WTC11 (cell line): ENCODE measurements around the gene CLMP. TPM values are rescaled to one million over a fixed set of nuclear protein-coding genes. Genes with fewer than 3 reads are reported as not detected.

Source experiments
- ATAC-seq: fragments of 200-7000 bp; cut with Tn5 transposase; 2 replicates; pipeline ENCODE4 v1.10.0; 2021; ENCODE audit warnings: mild to moderate bottlenecking, moderate library complexity
- CTCF ChIA-PET: fragments of 300-600 bp; sonication (Branson Sonifier 250); formaldehyde crosslinking; loops from one replicate; lab custom pipeline; 2021; ENCODE audit warnings: antibody characterized with exemption; lab: Charles Lee
- POLR2A ChIA-PET: fragments of 350-600 bp; sonication (Branson Sonifier 250); formaldehyde crosslinking; loops from one replicate; lab custom pipeline; 2021; ENCODE audit warnings: antibody characterized with exemption; lab: Charles Lee
- DNase-seq: peaks from one replicate; pipeline ENCODE4 v3.0.0; 2021; ENCODE audit warnings: low spot score
- H3K27ac Mint-ChIP-seq: 2 replicates; pipeline ENCODE4 v1.8.0; 2021; ENCODE audit warnings: mixed read lengths
- H3K27me3 Mint-ChIP-seq: 2 replicates; pipeline ENCODE4 v1.8.0; 2021; ENCODE audit warnings: low read depth, mild to moderate bottlenecking, moderate library complexity, mixed read lengths
- H3K36me3 Mint-ChIP-seq: 2 replicates; pipeline ENCODE4 v1.8.0; 2021; ENCODE audit warnings: mixed read lengths
- H3K4me1 Mint-ChIP-seq: 2 replicates; pipeline ENCODE4 v1.8.0; 2022; ENCODE audit warnings: mixed read lengths
- H3K4me3 Mint-ChIP-seq: 2 replicates; pipeline ENCODE4 v1.8.0; 2021; ENCODE audit warnings: mild to moderate bottlenecking, moderate library complexity, mixed read lengths
- H3K9me3 Mint-ChIP-seq: 2 replicates; pipeline ENCODE4 v1.8.0; 2021; ENCODE audit warnings: mixed read lengths
- AFF4 ChIP-seq: sonication (generic); formaldehyde crosslinking; IDR thresholded peaks from 2 replicates; pipeline ENCODE4 v1.8.1; 2023; ENCODE audit warnings: mild to moderate bottlenecking, missing genetic modification reagents, borderline replicate concordance
- CTCF ChIP-seq: fragments of 200-600 bp; IDR thresholded peaks from 2 replicates; pipeline ENCODE4 v1.8.0; 2022; ENCODE audit warnings: antibody characterized with exemption
- ELF4 ChIP-seq: sonication (generic); formaldehyde crosslinking; IDR thresholded peaks from 2 replicates; pipeline ENCODE4 v1.8.1; 2022; ENCODE audit warnings: low read depth, mild to moderate bottlenecking, moderate library complexity, missing genetic modification reagents
- HMGA2 ChIP-seq: fragments of 250-450 bp; sonication (Bioruptor Pico); IDR thresholded peaks from 2 replicates; pipeline ENCODE4 v1.4.0; 2021; ENCODE audit warnings: mild to moderate bottlenecking, moderate library complexity
- IRF2 ChIP-seq: sonication (generic); formaldehyde crosslinking; IDR thresholded peaks from 2 replicates; pipeline ENCODE4 v1.8.0; 2022; ENCODE audit warnings: low read depth, missing genetic modification reagents, borderline replicate concordance
- JAZF1 ChIP-seq: fragments of 250-450 bp; sonication (Bioruptor Pico); IDR thresholded peaks from 2 replicates; pipeline ENCODE4 v1.9.0; 2021; ENCODE audit warnings: moderate library complexity, mild to moderate bottlenecking, inconsistent platforms
- NFE2L1 ChIP-seq: sonication (generic); formaldehyde crosslinking; IDR thresholded peaks from 2 replicates; pipeline ENCODE4 v1.8.1; 2023; ENCODE audit warnings: missing genetic modification reagents
- ZNF219 ChIP-seq: sonication (generic); formaldehyde crosslinking; IDR thresholded peaks from 2 replicates; pipeline ENCODE4 v1.8.0; 2023; ENCODE audit warnings: missing genetic modification reagents, mild to moderate bottlenecking, borderline replicate concordance
- ZNF317 ChIP-seq: sonication (generic); formaldehyde crosslinking; IDR thresholded peaks from 2 replicates; pipeline ENCODE4 v1.8.1; 2023; ENCODE audit warnings: low read depth, mild to moderate bottlenecking, moderate library complexity, missing genetic modification reagents, borderline replicate concordance
- ZNF671 ChIP-seq: fragments of 250-450 bp; sonication (Bioruptor Pico); IDR thresholded peaks from 2 replicates; pipeline ENCODE4 v1.8.0; 2021; ENCODE audit warnings: mild to moderate bottlenecking
- total RNA-seq: library from RNA; stranded (reverse); gene quantifications from 3 replicates; pipeline ENCODE4 v1.2.3, GENCODE V29; 2021

Gene CLMP
- total RNA-seq, 1 experiment from 2014 or later = 20.0 TPM

GRCh38 chr11:123236879-123237278 is 41.8 kb upstream of the CLMP start:
- TF ChIP-seq JAZF1 (CRISPR knock-in tag) (no peak), IRF2 (no peak), NFE2L1 (CRISPR knock-in tag) (no peak), ZNF317 (CRISPR knock-in tag) (no peak), ZNF219 (no peak), AFF4 (CRISPR knock-in tag) (no peak), HMGA2 (CRISPR knock-in tag) (no peak)
- TF ChIP-seq, all 79 proteins: peak for 0
- H3K27ac Mint-ChIP-seq = no peak overlapping the region
- DNase-seq (no peak), ATAC-seq (no peak)
- H3K27me3 Mint-ChIP-seq = no peaks in the 10 kb centered on the region
- no peaks in the 10 kb centered on the region for H3K36me3 Mint-ChIP-seq
- no peak overlapping the region for H3K4me3 Mint-ChIP-seq
- ChIA-PET CTCF (interaction anchor here (0.7 to 1.3 kb wide), 3 partner anchors 216 to 625 kb away, joined by 3 to 4 read pairs (median 3); no protein-coding TSS in a partner anchor), POLR2A (no interaction called here)
- no peaks in the 10 kb centered on the region for H3K9me3 Mint-ChIP-seq
- H3K4me1 Mint-ChIP-seq = peaks cover 11% of the 10 kb centered on the region

- DNase-seq (no peak), ATAC-seq (no peak)
- peaks cover 9% of the 10 kb centered on the region for H3K4me1 Mint-ChIP-seq
- no peak overlapping the region for H3K4me3 Mint-ChIP-seq
- H3K36me3 Mint-ChIP-seq = no peaks in the 10 kb centered on the region
- H3K27ac Mint-ChIP-seq = no peak overlapping the region
- ChIA-PET CTCF (interaction anchor here (0.6 to 2.9 kb wide), 41 partner anchors 8 to 345 kb away, joined by 3 to 31 read pairs (median 5); partner anchors contain the start of gene CLMP), POLR2A (interaction anchor here (0.6 to 1.1 kb wide), 2 partner anchors 42 to 48 kb away, joined by 3 to 4 read pairs; no protein-coding TSS in a partner anchor)
- H3K9me3 Mint-ChIP-seq = no peaks in the 10 kb centered on the region
- TF ChIP-seq IRF2 = no peak
- H3K27me3 Mint-ChIP-seq = no peaks in the 10 kb centered on the region
Measured at GRCh38 chr11:123235656-123236261, 40.7 kb upstream of the CLMP start.

- peak; percentile 75 for DNase-seq
- no peaks in the 10 kb centered on the region for H3K9me3 Mint-ChIP-seq
- ATAC-seq = peak; percentile 93
Measured at GRCh38 chr11:123235117-123235655, 40.1 kb upstream of the CLMP start.

More at GRCh38 chr11:123235117-123235655, 40.1 kb upstream of the CLMP start:
- Mint-ChIP-seq H3K36me3 (no peaks in the 10 kb centered on the region), H3K4me3 (no peak overlapping the region), H3K4me1 (peaks cover 7% of the 10 kb centered on the region; the same call in 1 of the 2 replicates), H3K27me3 (peaks cover 3% of the 10 kb centered on the region; the same call in 1 of the 2 replicates), H3K27ac (no peak overlapping the region)
- TF ChIP-seq CTCF (peak; percentile 58), ELF4 (CRISPR knock-in tag) (no peak), ZNF671 (CRISPR knock-in tag) (no peak)
- CTCF ChIA-PET = interaction anchor here (0.5 to 2.9 kb wide), 45 partner anchors 9 to 346 kb away, joined by 3 to 31 read pairs (median 5); partner anchors contain the start of gene CLMP
- POLR2A ChIA-PET = interaction anchor here (0.5 to 1.1 kb wide), 4 partner anchors 39 to 173 kb away, joined by 3 to 4 read pairs (median 4); no protein-coding TSS in a partner anchor
